Neural progenitor cell (in vitro differentiated cells): ENCODE data around the gene ADORA1.

Experiments used
- EZH2 ChIP-seq: fragments of 200-600 bp; sonication (generic); IDR thresholded peaks from 2 replicates; pipeline ENCODE4 v1.6.1; 2017; ENCODE audit warnings: antibody characterized with exemption, mild to moderate bottlenecking, moderate library complexity
- TF ChIP-seq, protein P1 (sequence below): fragments of 200-600 bp; sonication (generic); IDR thresholded peaks from 2 replicates; pipeline ENCODE4 v1.5.1; 2017; ENCODE audit warnings: antibody characterized with exemption, mild to moderate bottlenecking

DNA sequence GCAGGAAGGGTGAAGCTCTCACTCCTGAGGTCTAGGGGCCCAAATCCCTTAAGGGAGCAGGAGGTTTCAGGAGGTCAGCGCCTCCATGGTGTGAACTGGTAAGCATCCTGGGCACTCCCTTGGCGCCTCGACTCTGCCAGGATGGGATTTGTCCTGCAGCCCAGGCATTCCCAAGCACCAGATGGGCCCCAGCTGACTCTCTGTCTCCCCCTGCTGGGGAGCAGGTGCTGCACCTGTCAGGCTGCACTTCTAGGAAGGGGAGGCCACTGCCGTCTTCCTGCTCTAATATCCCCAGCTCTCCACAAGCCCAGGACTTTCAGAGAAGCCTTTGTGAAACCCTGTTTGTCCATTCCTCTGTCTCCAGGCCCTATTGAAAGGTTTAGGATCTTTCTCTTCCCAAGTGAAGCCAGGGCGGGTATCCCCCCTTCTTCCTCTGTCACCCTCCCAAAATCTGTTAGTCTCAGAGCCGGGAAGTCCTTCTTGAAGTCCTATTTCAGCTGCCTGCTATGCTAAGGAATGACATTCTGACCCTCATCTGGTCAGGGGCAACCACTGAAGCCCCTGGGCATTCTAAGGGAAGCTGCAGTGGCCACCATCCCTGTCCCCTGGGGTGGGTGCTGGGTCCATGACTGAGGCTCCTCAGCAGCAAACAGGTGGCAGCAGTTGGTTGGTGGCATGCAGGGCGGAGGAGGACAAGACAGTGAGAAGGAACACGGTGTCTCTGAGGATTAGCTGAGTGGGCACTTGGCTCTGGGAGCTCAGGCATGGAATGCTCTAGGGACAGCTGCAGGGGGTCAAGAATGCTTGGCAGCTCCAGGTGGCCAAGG lies 44.9 kb downstream of the ADORA1 start:
- TF ChIP-seq, protein P1, sequence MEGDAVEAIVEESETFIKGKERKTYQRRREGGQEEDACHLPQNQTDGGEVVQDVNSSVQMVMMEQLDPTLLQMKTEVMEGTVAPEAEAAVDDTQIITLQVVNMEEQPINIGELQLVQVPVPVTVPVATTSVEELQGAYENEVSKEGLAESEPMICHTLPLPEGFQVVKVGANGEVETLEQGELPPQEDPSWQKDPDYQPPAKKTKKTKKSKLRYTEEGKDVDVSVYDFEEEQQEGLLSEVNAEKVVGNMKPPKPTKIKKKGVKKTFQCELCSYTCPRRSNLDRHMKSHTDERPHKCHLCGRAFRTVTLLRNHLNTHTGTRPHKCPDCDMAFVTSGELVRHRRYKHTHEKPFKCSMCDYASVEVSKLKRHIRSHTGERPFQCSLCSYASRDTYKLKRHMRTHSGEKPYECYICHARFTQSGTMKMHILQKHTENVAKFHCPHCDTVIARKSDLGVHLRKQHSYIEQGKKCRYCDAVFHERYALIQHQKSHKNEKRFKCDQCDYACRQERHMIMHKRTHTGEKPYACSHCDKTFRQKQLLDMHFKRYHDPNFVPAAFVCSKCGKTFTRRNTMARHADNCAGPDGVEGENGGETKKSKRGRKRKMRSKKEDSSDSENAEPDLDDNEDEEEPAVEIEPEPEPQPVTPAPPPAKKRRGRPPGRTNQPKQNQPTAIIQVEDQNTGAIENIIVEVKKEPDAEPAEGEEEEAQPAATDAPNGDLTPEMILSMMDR: peak; percentile 70
- no peak for TF ChIP-seq EZH2
